Measurements from ENCODE around the gene FGFBP1.

DNA sequence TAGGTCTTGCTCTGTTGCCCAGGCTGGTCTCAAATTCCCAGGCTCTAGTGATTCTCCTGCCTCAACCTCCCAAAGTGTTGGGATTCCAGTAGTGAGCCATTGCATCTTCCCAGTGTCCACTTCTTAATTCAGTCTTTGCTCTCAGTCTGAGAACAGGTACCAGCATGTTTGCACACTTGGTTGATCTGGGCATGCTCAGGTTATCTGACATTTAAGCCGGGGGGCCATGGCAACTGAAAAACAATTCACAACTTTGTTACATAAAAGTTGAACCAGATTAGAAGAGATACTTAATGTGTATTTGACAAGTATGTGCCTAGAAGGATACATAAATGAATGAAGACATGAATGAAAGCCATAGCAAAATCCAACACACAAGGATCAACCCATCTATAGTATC is 39.0 kb downstream of the FGFBP1 start:
- TF ChIP-seq, protein P1, sequence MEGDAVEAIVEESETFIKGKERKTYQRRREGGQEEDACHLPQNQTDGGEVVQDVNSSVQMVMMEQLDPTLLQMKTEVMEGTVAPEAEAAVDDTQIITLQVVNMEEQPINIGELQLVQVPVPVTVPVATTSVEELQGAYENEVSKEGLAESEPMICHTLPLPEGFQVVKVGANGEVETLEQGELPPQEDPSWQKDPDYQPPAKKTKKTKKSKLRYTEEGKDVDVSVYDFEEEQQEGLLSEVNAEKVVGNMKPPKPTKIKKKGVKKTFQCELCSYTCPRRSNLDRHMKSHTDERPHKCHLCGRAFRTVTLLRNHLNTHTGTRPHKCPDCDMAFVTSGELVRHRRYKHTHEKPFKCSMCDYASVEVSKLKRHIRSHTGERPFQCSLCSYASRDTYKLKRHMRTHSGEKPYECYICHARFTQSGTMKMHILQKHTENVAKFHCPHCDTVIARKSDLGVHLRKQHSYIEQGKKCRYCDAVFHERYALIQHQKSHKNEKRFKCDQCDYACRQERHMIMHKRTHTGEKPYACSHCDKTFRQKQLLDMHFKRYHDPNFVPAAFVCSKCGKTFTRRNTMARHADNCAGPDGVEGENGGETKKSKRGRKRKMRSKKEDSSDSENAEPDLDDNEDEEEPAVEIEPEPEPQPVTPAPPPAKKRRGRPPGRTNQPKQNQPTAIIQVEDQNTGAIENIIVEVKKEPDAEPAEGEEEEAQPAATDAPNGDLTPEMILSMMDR (IDR thresholded peaks at IDR 0.05): no peak
- TF ChIP-seq POLR2A (IDR thresholded peaks at IDR 0.05) (no peak), EP300 (IDR thresholded peaks at IDR 0.05) (no peak)
